Measurements from ENCODE around the gene AGFG2. TPM values are rescaled to one million over a fixed set of nuclear protein-coding genes. Genes with fewer than 3 reads are reported as not detected.

Gene AGFG2
- total and polyA plus RNA-seq, 2 of the 4 experiments (the other 2 are of a cell fraction): 3.0 to 10.0 TPM

GRCh38 chr7:100580466-100581283 lies 41.7 kb downstream of the AGFG2 start:
- no TSS peak for BruUV-seq (replicated peaks)
- no peak overlapping the region; the same call in none of the 2 replicates for H3K23ac ChIP-seq (ENCODE audit: low read depth, low read length)
- H3K4ac ChIP-seq (ENCODE audit: low read depth, low read length): no peak overlapping the region
- 88% methylated on average over 5 of the region's 11 CpGs; no CpG with 5 or more reads in 1 of the 2 experiments for WGBS, 2 experiments (ENCODE audit: extremely low coverage in 2 of 2, insufficient read length in 1 of 2)
- H3K9me1 ChIP-seq (ENCODE audit: insufficient read depth, low read length): peaks cover 5% of the 10 kb centered on the region
- TF ChIP-seq BHLHE40 (IDR thresholded peaks at IDR 0.05; ENCODE audit: low read depth, low read length): no peak
- TF ChIP-seq FOS (IDR thresholded peaks at IDR 0.05; ENCODE audit: low read depth, low read length): no peak
- no peak for TF ChIP-seq CHD1 (IDR thresholded peaks at IDR 0.05; ENCODE audit: low read depth, low read length)
- TF ChIP-seq MXI1 (IDR thresholded peaks at IDR 0.05; ENCODE audit: borderline replicate concordance, low read depth, low read length): no peak
- TF ChIP-seq NFE2L2 (IDR thresholded peaks at IDR 0.05; ENCODE audit: low read depth, low read length): no peak
- TF ChIP-seq RFX5 (IDR thresholded peaks at IDR 0.05; ENCODE audit: low read depth, low read length): no peak
- no peak for TF ChIP-seq MAFK (IDR thresholded peaks at IDR 0.05; ENCODE audit: low read depth, low read length)
- ChIA-PET CTCF (no interaction called here), POLR2A (ENCODE audit: unreplicated experiment) (no interaction called here)
- no peak overlapping the region for H2BK120ac ChIP-seq (ENCODE audit: low read depth, low read length)
- ATAC-seq (ENCODE audit: low read depth): no peak
- dilution Hi-C loops (cut with HindIII; ENCODE audit: low sequenced_read_pairs, unreplicated experiment): no loop called here
- H4K8ac ChIP-seq (ENCODE audit: low read depth in 2 of 2, low read length in 2 of 2): peak overlapping the region in 1 of 2 experiments; percentile 12; a peak in 1 of 4 replicates
- peaks cover 12% of the 10 kb centered on the region for H3K4me1 ChIP-seq (ENCODE audit: control insufficient read depth, insufficient read depth, low read length)
- peak overlapping the region; percentile 91 for H2BK5ac ChIP-seq (ENCODE audit: low read depth, low read length, poor library complexity, severe bottlenecking)
- H3K27ac ChIP-seq (ENCODE audit: insufficient read depth, low read length): no peak overlapping the region
- no peak overlapping the region for H4K5ac ChIP-seq (ENCODE audit: low read depth, low read length)
- H2BK15ac ChIP-seq (ENCODE audit: low read depth, low read length): no peak overlapping the region
- H3K9me3 ChIP-seq (ENCODE audit: control insufficient read depth, insufficient read depth, low read length): no peaks in the 10 kb centered on the region
- H3K27me3 ChIP-seq (ENCODE audit: control insufficient read depth, insufficient read depth, low read length): no peaks in the 10 kb centered on the region
- DNase-seq: no peak
- H3K4me2 ChIP-seq (ENCODE audit: low read depth, low read length): no peak overlapping the region
- in situ Hi-C loops (cut with MboI; ENCODE audit: low sequenced_read_pairs): loop anchor here (25.0 kb wide), 1 partner anchor 282 kb away; the partner anchor contains the start of genes SLC12A9 and TRIP6
- no peak overlapping the region for H3K56ac ChIP-seq (ENCODE audit: extremely low read depth, insufficient read depth, low read length)
- H2AK9ac ChIP-seq (replicated peaks; ENCODE audit: low read depth, low read length, poor library complexity): peak overlapping the region; percentile 78
- no peak overlapping the region for H3K18ac ChIP-seq (ENCODE audit: low read depth, low read length)
- peaks cover 37% of the 10 kb centered on the region for H4K20me1 ChIP-seq (ENCODE audit: insufficient read depth, low read length)
- intact Hi-C loops (cut with micrococcal nuclease): loop anchor here (10.0 kb wide), 1 partner anchor 254 kb away; no protein-coding TSS in a partner anchor
- peak overlapping the region; percentile 23 for H2AFZ ChIP-seq (replicated peaks; ENCODE audit: low read length, poor library complexity)
- no peak overlapping the region for H3K9ac ChIP-seq (ENCODE audit: low read depth, low read length)
- no peak overlapping the region for H3K14ac ChIP-seq (replicated peaks; ENCODE audit: low read depth, low read length)
- H3K4me3 ChIP-seq (ENCODE audit: insufficient read depth, low read depth, low read length): no peak overlapping the region
- peaks cover 17 to 66% of the 10 kb centered on the region in 2 experiments for H3K79me1 ChIP-seq (ENCODE audit: low read depth in 1 of 2, low read length in 2 of 2)
- peak overlapping the region; percentile 43; the same call in 1 of the 2 replicates for H2AK5ac ChIP-seq (ENCODE audit: low read depth, low read length)
- H2BK20ac ChIP-seq (ENCODE audit: low read depth, low read length): no peak overlapping the region
- H3K36me3 ChIP-seq (ENCODE audit: control insufficient read depth, insufficient read depth, low read length): peaks cover 64% of the 10 kb centered on the region
- H4K91ac ChIP-seq (ENCODE audit: insufficient read depth, low read depth, low read length): no peak overlapping the region
